CD4-positive, alpha-beta memory T cell (primary cell): Measurements from ENCODE around the gene PHACTR4. TPM values are rescaled to one million over a fixed set of nuclear protein-coding genes. Genes with fewer than 3 reads are reported as not detected.

Experiments used
- CTCF ChIA-PET: fragments of 350-600 bp; sonication (Branson Sonifier 250); formaldehyde crosslinking; loops from one replicate; lab custom pipeline; 2021; ENCODE audit warnings: inconsistent platforms; ENCODE audit not compliant: partially characterized antibody; lab: Charles Lee
- POLR2A ChIA-PET: fragments of 350-600 bp; sonication (Branson Sonifier 250); formaldehyde crosslinking; loops from one replicate; lab custom pipeline; 2021; ENCODE audit not compliant: partially characterized antibody; lab: Charles Lee
- DNase-seq, 5 donors: peaks; one replicate each; pipeline versions ENCODE4 v3.0.0 to v3.0.0-alpha.2; 2020 to 2022; ENCODE audit warnings: mixed read lengths in 1 of 5
- H3K27ac ChIP-seq: one replicate; pipeline ENCODE4 v1.7.0; 2013; ENCODE audit warnings: low read depth, low read length
- H3K27me3 ChIP-seq: 2 replicates; pipeline ENCODE4 v1.7.0; 2013; ENCODE audit warnings: mild to moderate bottlenecking, low read length, moderate library complexity; ENCODE audit not compliant: insufficient read depth
- H3K36me3 ChIP-seq: 2 replicates; pipeline ENCODE4 v1.7.0; 2013; ENCODE audit warnings: mild to moderate bottlenecking, low read length, moderate library complexity; ENCODE audit not compliant: insufficient read depth
- H3K4me1 ChIP-seq: 2 replicates; pipeline ENCODE4 v1.7.0; 2013; ENCODE audit warnings: mild to moderate bottlenecking, low read length, moderate library complexity; ENCODE audit not compliant: insufficient read depth
- H3K4me3 ChIP-seq, 2 donors: one replicate each; pipeline ENCODE4 v1.7.0; 2013; ENCODE audit warnings: low read length in 2 of 2, mild to moderate bottlenecking in 1 of 2
- H3K9me3 ChIP-seq, 2 donors: one replicate each; pipeline ENCODE4 v1.7.0; 2013; ENCODE audit warnings: low read length in 2 of 2, control low read depth in 1 of 2; ENCODE audit not compliant: control insufficient read depth in 1 of 2
- H3K27ac Mint-ChIP-seq, 7 donors: one replicate each; pipeline ENCODE4 v1.8.0; 2020 to 2021; ENCODE audit warnings: mixed read lengths in 7 of 7, mild to moderate bottlenecking in 6 of 7, inconsistent platforms in 3 of 7, moderate library complexity in 3 of 7
- H3K27me3 Mint-ChIP-seq, 2 donors: one replicate each; pipeline ENCODE4 v1.8.0; 2020 to 2021; ENCODE audit warnings: mixed read lengths in 2 of 2
- H3K36me3 Mint-ChIP-seq, 2 donors: one replicate each; pipeline ENCODE4 v1.8.0; 2020 to 2021; ENCODE audit warnings: mixed read lengths in 2 of 2, inconsistent platforms in 1 of 2, mild to moderate bottlenecking in 1 of 2
- H3K4me1 Mint-ChIP-seq, 4 donors: one replicate each; pipeline ENCODE4 v1.8.0; 2020 to 2021; ENCODE audit warnings: mixed read lengths in 4 of 4, mild to moderate bottlenecking in 1 of 4
- H3K4me3 Mint-ChIP-seq, 8 donors: one replicate each; pipeline ENCODE4 v1.8.0; 2020 to 2021; ENCODE audit warnings: mixed read lengths in 8 of 8, mild to moderate bottlenecking in 7 of 8, moderate library complexity in 6 of 8, inconsistent platforms in 3 of 8
- H3K9me3 Mint-ChIP-seq, 8 donors: one replicate each; pipeline ENCODE4 v1.8.0; 2020 to 2021; ENCODE audit warnings: mixed read lengths in 8 of 8, mild to moderate bottlenecking in 5 of 8, inconsistent platforms in 3 of 8, moderate library complexity in 1 of 8
- intact Hi-C: fragments of 100-400 bp; cut with micrococcal nuclease; formaldehyde crosslinking; loops from one replicate; pipeline ENCODE4 v1.15.1; 2023
- polyA plus RNA-seq, 2 donors: library from polyadenylated mRNA; unstranded; fragments of 300-500 nt; fragmentation: Illumina TruSeq; gene quantifications; one replicate each; pipeline ENCODE4 v1.2.3, GENCODE V29; 2021
- total RNA-seq, 2 experiments: library from RNA; stranded (reverse); gene quantifications; one replicate each; pipeline ENCODE4 v1.2.3, GENCODE V29; 2021

The PHACTR4 gene
- total and polyA plus RNA-seq, 4 experiments from 2014 or later, result 3.6 to 28.8 (median 24.9) TPM

DNA sequence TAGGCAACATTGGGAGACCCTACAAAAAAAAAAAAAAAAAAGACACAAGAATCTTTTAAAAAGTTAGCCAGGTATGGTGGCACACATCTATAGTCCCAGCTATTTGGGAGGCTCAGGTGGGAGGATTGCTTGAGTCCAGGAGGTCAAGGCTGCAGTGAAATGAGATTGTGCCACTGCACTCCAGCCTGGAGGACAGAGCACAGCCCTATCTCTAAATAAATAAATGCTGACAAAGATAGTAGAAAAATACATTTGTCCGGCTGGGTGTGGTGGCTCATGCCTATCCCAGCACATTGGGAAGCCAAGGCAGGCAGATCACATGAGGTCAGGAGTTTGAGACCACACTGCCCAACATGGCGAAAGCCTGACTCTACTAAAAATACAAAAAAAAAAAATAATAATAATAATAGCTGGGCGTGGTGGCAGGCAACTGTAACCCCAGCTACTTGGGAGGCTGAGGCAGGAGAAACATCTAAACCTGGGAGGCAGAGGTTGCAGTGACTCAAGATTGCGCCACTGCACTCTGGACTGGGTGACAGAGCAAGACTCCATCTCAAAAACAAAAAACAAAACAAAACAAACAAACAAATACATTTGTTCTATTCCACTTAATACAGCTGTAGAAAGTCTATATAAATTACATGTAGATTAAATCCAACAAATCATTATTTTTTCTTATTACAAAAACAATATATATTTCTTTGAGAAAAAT lies 48.5 kb downstream of the PHACTR4 start:
- no peak for DNase-seq
- CTCF ChIA-PET, result interaction anchor here (0.6 to 1.4 kb wide), 3 partner anchors 142 to 461 kb away, joined by 3 to 5 read pairs (median 3); no protein-coding TSS in a partner anchor
- intact Hi-C loops, result no loop called here
- H3K4me3 ChIP-seq, result no peak overlapping the region
- no peaks in the 10 kb centered on the region for H3K9me3 Mint-ChIP-seq
- peaks cover 11 to 15% (median 12%) of the 10 kb centered on the region in 4 donors for H3K4me1 Mint-ChIP-seq
- POLR2A ChIA-PET, result no interaction called here
- peaks cover 13% of the 10 kb centered on the region for H3K4me1 ChIP-seq
- no peaks in the 10 kb centered on the region for H3K27me3 Mint-ChIP-seq
- peaks cover 2 to 3% of the 10 kb centered on the region in 2 donors for H3K36me3 Mint-ChIP-seq
- no peaks in the 10 kb centered on the region for H3K27me3 ChIP-seq
- no peaks in the 10 kb centered on the region for H3K36me3 ChIP-seq
- peak overlapping the region; percentile 32 to 88 (median 47) for H3K27ac Mint-ChIP-seq
- no peak overlapping the region for H3K27ac ChIP-seq
- peak overlapping the region in 7 of 8 donors; percentile 43 to 83 (median 79) for H3K4me3 Mint-ChIP-seq
- H3K9me3 ChIP-seq, result no peaks in the 10 kb centered on the region

DNA sequence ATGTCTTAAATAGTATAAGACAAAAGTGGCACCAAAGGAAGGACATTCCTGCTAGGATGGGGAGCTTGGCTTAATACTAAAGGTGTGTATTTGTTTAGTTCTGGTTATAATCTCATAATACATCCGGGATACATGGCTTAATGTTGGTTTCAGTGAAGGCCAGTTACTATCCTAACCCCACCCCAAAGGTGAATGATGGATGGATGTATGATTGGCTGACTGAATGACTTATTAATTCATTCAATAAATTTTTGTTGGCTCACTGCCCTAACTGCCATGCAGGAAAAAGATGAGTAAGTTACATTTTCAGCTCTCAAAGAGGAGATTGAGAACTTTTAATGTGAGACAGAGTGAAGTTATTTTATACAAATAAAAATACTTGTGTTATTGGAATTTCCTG lies 52.2 kb downstream of the PHACTR4 start:
- ChIA-PET POLR2A (no interaction called here), CTCF (interaction anchor here (1.9 kb wide), 1 partner anchor 12 kb away, joined by 11 read pairs; no protein-coding TSS in a partner anchor)
- no peaks in the 10 kb centered on the region for H3K9me3 ChIP-seq
- no peak for DNase-seq
- no peak overlapping the region for H3K4me3 Mint-ChIP-seq
- no peaks in the 10 kb centered on the region for H3K27me3 Mint-ChIP-seq
- H3K4me1 Mint-ChIP-seq, result peaks cover 7 to 13% (median 11%) of the 10 kb centered on the region in 4 donors
- no peaks in the 10 kb centered on the region for H3K36me3 ChIP-seq
- no peaks in the 10 kb centered on the region for H3K9me3 Mint-ChIP-seq
- H3K27ac ChIP-seq, result no peak overlapping the region
- no peaks in the 10 kb centered on the region for H3K27me3 ChIP-seq
- intact Hi-C loops, result no loop called here
- H3K27ac Mint-ChIP-seq, result no peak overlapping the region
- H3K36me3 Mint-ChIP-seq, result peaks cover 8% of the 10 kb centered on the region in 2 donors
- H3K4me1 ChIP-seq, result peaks cover 8% of the 10 kb centered on the region
- no peak overlapping the region for H3K4me3 ChIP-seq

DNA sequence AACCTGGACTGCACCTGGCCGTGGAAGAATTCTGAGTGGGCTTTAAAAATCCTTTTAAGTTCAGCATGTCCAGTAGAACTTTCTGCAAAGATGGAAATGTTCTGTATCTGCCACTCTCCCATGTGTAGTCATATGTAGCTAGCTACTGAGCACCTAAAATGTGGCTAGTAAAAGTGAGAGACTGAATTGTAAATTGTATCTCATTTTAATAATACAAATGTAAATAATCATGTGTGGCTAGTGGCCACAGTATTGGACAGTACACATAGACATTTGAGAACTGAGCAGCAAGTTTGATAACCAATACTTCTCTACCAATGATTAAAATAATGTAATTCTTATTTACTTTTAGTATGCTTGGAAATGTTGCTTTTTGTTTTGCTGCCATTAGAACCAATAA lies 57.3 kb downstream of the PHACTR4 start:
- POLR2A ChIA-PET, result no interaction called here
- Mint-ChIP-seq H3K9me3 (peaks cover 0 to 2% (median 0%) of the 10 kb centered on the region in 8 donors), H3K4me3 (no peak overlapping the region), H3K36me3 (peaks cover 4 to 9% of the 10 kb centered on the region in 2 donors), H3K4me1 (peaks cover 0 to 2% (median under 1%) of the 10 kb centered on the region in 4 donors), H3K27me3 (no peaks in the 10 kb centered on the region), H3K27ac (no peak overlapping the region)
- Histone ChIP-seq H3K9me3 (no peaks in the 10 kb centered on the region), H3K27me3 (no peaks in the 10 kb centered on the region), H3K27ac (no peak overlapping the region), H3K4me1 (no peaks in the 10 kb centered on the region), H3K4me3 (no peak overlapping the region), H3K36me3 (no peaks in the 10 kb centered on the region)
- CTCF ChIA-PET, result no interaction called here
- DNase-seq, result no peak
- intact Hi-C loops, result no loop called here

DNA sequence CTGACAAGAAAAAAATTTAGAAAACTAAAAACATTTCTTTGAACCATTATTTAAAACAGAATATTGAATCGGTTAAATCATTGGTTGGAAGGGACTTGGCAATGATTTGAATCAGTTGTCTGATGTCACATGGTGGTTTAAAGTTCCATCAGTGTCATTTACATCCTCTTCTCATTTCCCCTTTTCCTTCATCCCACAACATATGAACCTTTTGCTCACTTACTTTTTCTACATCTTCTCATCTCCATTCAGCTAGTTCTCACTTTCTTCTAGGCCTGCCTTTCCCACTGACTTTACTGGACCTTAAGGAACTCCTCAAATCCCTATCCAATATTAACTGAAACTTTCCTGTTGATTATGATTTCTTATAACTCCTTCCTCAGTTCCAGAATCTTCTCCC lies 58.5 kb downstream of the PHACTR4 start:
- Mint-ChIP-seq H3K9me3 (peaks cover 0 to 2% (median 0%) of the 10 kb centered on the region in 8 donors), H3K4me1 (peaks cover 0 to 2% (median under 1%) of the 10 kb centered on the region in 4 donors), H3K36me3 (peaks cover 4 to 8% of the 10 kb centered on the region in 2 donors), H3K27me3 (no peaks in the 10 kb centered on the region), H3K27ac (no peak overlapping the region), H3K4me3 (no peak overlapping the region)
- H3K27ac ChIP-seq, result no peak overlapping the region
- no peaks in the 10 kb centered on the region for H3K27me3 ChIP-seq
- no peaks in the 10 kb centered on the region for H3K36me3 ChIP-seq
- no peaks in the 10 kb centered on the region for H3K4me1 ChIP-seq
- ChIA-PET POLR2A (no interaction called here), CTCF (interaction anchor here (1.0 kb wide), 1 partner anchor 18 kb away, joined by 3 read pairs; no protein-coding TSS in a partner anchor)
- intact Hi-C loops, result no loop called here
- H3K9me3 ChIP-seq, result no peaks in the 10 kb centered on the region
- H3K4me3 ChIP-seq, result no peak overlapping the region
- no peak for DNase-seq

DNA sequence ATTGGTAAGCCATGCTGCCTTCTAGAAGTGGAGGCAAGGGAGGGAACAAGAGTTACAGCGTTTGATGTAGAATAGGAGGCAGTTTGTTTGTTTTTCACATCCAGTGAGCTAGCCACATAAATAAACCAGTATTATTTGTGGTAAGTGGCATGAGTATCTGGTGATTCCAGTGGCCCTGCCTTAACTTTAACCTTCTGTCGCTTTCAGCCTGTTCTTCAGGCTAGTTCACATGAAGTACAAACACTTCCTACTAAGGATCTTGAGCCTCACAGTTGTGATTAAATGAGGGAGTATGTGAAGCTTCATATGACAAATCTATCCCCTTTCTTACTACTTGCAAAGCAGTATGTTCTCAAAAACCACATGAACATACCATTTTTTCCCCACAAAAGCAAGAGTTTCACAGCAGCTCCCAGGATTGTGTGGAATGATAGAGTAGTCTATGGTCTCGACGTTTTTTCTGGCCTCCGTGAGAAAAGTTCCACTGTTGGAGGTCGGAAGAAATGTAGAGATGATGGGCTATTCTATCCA lies 59.5 kb downstream of the PHACTR4 start:
- no peak overlapping the region for H3K4me3 Mint-ChIP-seq
- H3K36me3 Mint-ChIP-seq, result peaks cover 4 to 8% of the 10 kb centered on the region in 2 donors
- Histone ChIP-seq H3K4me1 (no peaks in the 10 kb centered on the region), H3K36me3 (no peaks in the 10 kb centered on the region), H3K27ac (no peak overlapping the region), H3K27me3 (no peaks in the 10 kb centered on the region), H3K9me3 (no peaks in the 10 kb centered on the region), H3K4me3 (no peak overlapping the region)
- ChIA-PET POLR2A (no interaction called here), CTCF (no interaction called here)
- H3K9me3 Mint-ChIP-seq, result peaks cover 0 to 2% (median 0%) of the 10 kb centered on the region in 8 donors
- H3K27me3 Mint-ChIP-seq, result no peaks in the 10 kb centered on the region
- no peak for DNase-seq
- no peak overlapping the region for H3K27ac Mint-ChIP-seq
- intact Hi-C loops, result no loop called here
- H3K4me1 Mint-ChIP-seq, result peaks cover 0 to 2% (median under 1%) of the 10 kb centered on the region in 4 donors

- Mint-ChIP-seq H3K9me3 (no peaks in the 10 kb centered on the region), H3K27me3 (no peaks in the 10 kb centered on the region), H3K27ac (no peak overlapping the region), H3K36me3 (peaks cover under 1 to 3% of the 10 kb centered on the region in 2 donors), H3K4me1 (peaks cover 3 to 7% (median 7%) of the 10 kb centered on the region in 4 donors), H3K4me3 (no peak overlapping the region)
- no peak for DNase-seq
- Histone ChIP-seq H3K27me3 (no peaks in the 10 kb centered on the region), H3K4me3 (no peak overlapping the region), H3K4me1 (peaks cover 10% of the 10 kb centered on the region), H3K9me3 (no peaks in the 10 kb centered on the region), H3K36me3 (no peaks in the 10 kb centered on the region), H3K27ac (no peak overlapping the region)
- intact Hi-C loops, result no loop called here
- POLR2A ChIA-PET, result interaction anchor here (1.4 to 1.5 kb wide), 2 partner anchors 15 to 71 kb away, joined by 3 to 4 read pairs; no protein-coding TSS in a partner anchor
- CTCF ChIA-PET, result interaction anchor here (0.6 to 1.2 kb wide), 3 partner anchors 26 to 473 kb away, joined by 3 to 5 read pairs (median 3); no protein-coding TSS in a partner anchor
Observed at GRCh38 chr1:28436211-28436769, 66.8 kb downstream of the PHACTR4 start.
